Body of pancreas (tissue), 4 donors: ENCODE measurements around the gene ID2. TPM values are rescaled to one million over a fixed set of nuclear protein-coding genes. Genes with fewer than 3 reads are reported as not detected.

ENCODE experiments used
- ATAC-seq: fragments of 150-250 bp; one replicate; pipeline ENCODE4 v1.9.1; 2016
- DNase-seq, 4 donors: peaks; one replicate each; pipeline ENCODE4 v3.0.0-alpha.2; 2019
- H3K27ac ChIP-seq, 4 donors: fragments of 200-600 bp; sonication (generic); 1 replicate in 3 of 4; 2 replicates in 1 of 4; pipeline versions ENCODE4 v1.5.1 to v1.6.1; 2016 to 2019; ENCODE audit warnings: mild to moderate bottlenecking in 1 of 4, mixed read lengths in 1 of 4, moderate library complexity in 1 of 4
- H3K27me3 ChIP-seq, 2 donors: fragments of 200-600 bp; sonication (generic); one replicate each; pipeline ENCODE4 v1.6.0; 2016; ENCODE audit warnings: mild to moderate bottlenecking in 1 of 2
- H3K36me3 ChIP-seq, 2 donors: fragments of 200-600 bp; sonication (generic); replicated peaks in 1 of 2; 2 replicates each; pipeline ENCODE4 v1.5.1; 2016; ENCODE audit warnings: low read depth in 2 of 2; ENCODE audit not compliant: insufficient read depth in 1 of 2
- H3K4me1 ChIP-seq: fragments of 200-600 bp; sonication (generic); one replicate; pipeline ENCODE4 v1.6.0; 2016
- H3K4me3 ChIP-seq, 2 donors: fragments of 200-600 bp; sonication (generic); 1 replicate in 1 of 2; 2 replicates in 1 of 2; pipeline ENCODE4 v1.5.1; 2016 to 2019
- H3K9me3 ChIP-seq, 3 donors: fragments of 200-600 bp; sonication (generic); 1 replicate in 2 of 3; 2 replicates in 1 of 3; pipeline ENCODE4 v1.5.1; 2016
- CTCF ChIP-seq, 7 experiments: fragments of 450-650 bp in 4 of 7; fragments of 200-600 bp in 3 of 7; sonication (generic) in 3 of 7; IDR thresholded peaks; one replicate each; pipeline ENCODE4 v1.5.1; 2016 to 2019; ENCODE audit warnings: antibody characterized with exemption in 7 of 7
- POLR2A ChIP-seq, 3 donors: fragments of 450-650 bp; IDR thresholded peaks; one replicate each; pipeline ENCODE4 v1.6.1; 2016; ENCODE audit warnings: antibody characterized with exemption in 3 of 3, mild to moderate bottlenecking in 2 of 3
- WGBS, 2 donors: methylation state at CpG; one replicate each; pipeline ENCODE4 v1.1.5; 2017; 5-methylcytosine and 5-hydroxymethylcytosine counted together
- intact Hi-C: fragments of 100-400 bp; cut with DNase I; formaldehyde crosslinking; loops from one replicate; pipeline ENCODE4 v1.15.1; 2023
- total RNA-seq, 2 donors: library from RNA; depleted of rRNA; stranded (reverse); fragments of >200 nt; gene quantifications; one replicate each; pipeline ENCODE4 v1.1.0, GENCODE V29; 2016

ID2 gene
- total RNA-seq, 2 donors from 2014 or later: 50.3 to 157 TPM

- peak; percentile 40 to 66 (median 56) for DNase-seq
- intact Hi-C loops: no loop called here
- peak overlapping the region; percentile 80 to 99 (median 98) for H3K27ac ChIP-seq
- H3K4me3 ChIP-seq: no peak overlapping the region
- H3K4me1 ChIP-seq: peaks cover 46% of the 10 kb centered on the region
- WGBS, 2 donors: 4 to 9% methylated on average over 38 to 41 of the region's 41 CpGs
- H3K36me3 ChIP-seq: no peaks in the 10 kb centered on the region
- TF ChIP-seq POLR2A (IDR thresholded peaks at IDR 0.05): peak in 2 of 3 donors; percentile 18 to 28
- TF ChIP-seq CTCF (IDR thresholded peaks at IDR 0.05): peak in 1 of 7 experiments; percentile 7
- no peak for ATAC-seq
- peaks cover 0 to 10% (median 0%) of the 10 kb centered on the region in 3 donors for H3K9me3 ChIP-seq
- H3K27me3 ChIP-seq: no peaks in the 10 kb centered on the region
Measured at GRCh38 chr2:8677646-8678592, 3.9 kb upstream of the ID2 start.

- peaks cover 46% of the 10 kb centered on the region for H3K4me1 ChIP-seq
- peak overlapping the region; percentile 25 to 33 for H3K4me3 ChIP-seq
- no peaks in the 10 kb centered on the region for H3K36me3 ChIP-seq
- WGBS, 2 donors: 0 to 1% methylated on average over 8 to 75 of the region's 91 CpGs
- ATAC-seq (peak; percentile 66), DNase-seq (peak; percentile 95 to 97 (median 96))
- TF ChIP-seq CTCF (IDR thresholded peaks at IDR 0.05) (peak in 2 of 7 experiments; percentile 12 to 19), POLR2A (IDR thresholded peaks at IDR 0.05) (peak; percentile 62 to 70 (median 62))
- H3K27me3 ChIP-seq: no peaks in the 10 kb centered on the region
- intact Hi-C loops: no loop called here
- peaks cover 0 to 10% (median 0%) of the 10 kb centered on the region in 3 donors for H3K9me3 ChIP-seq
- H3K27ac ChIP-seq: peak overlapping the region; percentile 96 to 100 (median 99)
Measured at GRCh38 chr2:8678731-8679566, 2.9 kb upstream of the ID2 start.

- Histone ChIP-seq H3K9me3 (peaks cover 0 to 4% (median 0%) of the 10 kb centered on the region in 3 donors), H3K27ac (peak overlapping the region; percentile 96 to 100 (median 99)), H3K36me3 (no peaks in the 10 kb centered on the region), H3K4me3 (peak overlapping the region in 1 of 2 donors; percentile 33), H3K4me1 (peaks cover 47% of the 10 kb centered on the region), H3K27me3 (no peaks in the 10 kb centered on the region)
- intact Hi-C loops: no loop called here
- no peak for DNase-seq
- TF ChIP-seq POLR2A (IDR thresholded peaks at IDR 0.05) (no peak), CTCF (IDR thresholded peaks at IDR 0.05) (no peak)
- 12 to 14% methylated on average over 8 of the region's 8 CpGs for WGBS, 2 donors
- ATAC-seq: no peak
Measured at GRCh38 chr2:8679567-8679826, 2.4 kb upstream of the ID2 start.

GRCh38 chr2:8679827-8680731, 1.8 kb upstream of the ID2 start:
- no peaks in the 10 kb centered on the region for H3K36me3 ChIP-seq
- peak; percentile 82 to 99 (median 97) for TF ChIP-seq POLR2A (IDR thresholded peaks at IDR 0.05)
- TF ChIP-seq CTCF (IDR thresholded peaks at IDR 0.05): no peak
- WGBS, 2 donors: 7 to 10% methylated on average over 19 of the region's 19 CpGs
- no peaks in the 10 kb centered on the region for H3K9me3 ChIP-seq
- peak; percentile 47 for ATAC-seq
- no peak overlapping the region for H3K4me3 ChIP-seq
- peak overlapping the region; percentile 96 to 100 (median 99) for H3K27ac ChIP-seq
- peak; percentile 88 to 95 (median 90) for DNase-seq
- H3K4me1 ChIP-seq: peaks cover 49% of the 10 kb centered on the region
- H3K27me3 ChIP-seq: no peaks in the 10 kb centered on the region
- intact Hi-C loops: no loop called here
